Neural cell (in vitro differentiated cells): ENCODE results near the gene HNRNPUL1. TPM values are rescaled to one million over a fixed set of nuclear protein-coding genes. Genes with fewer than 3 reads are reported as not detected.

ENCODE experiments used
- H2AFZ ChIP-seq: fragments of 200-600, 300-800 bp; sonication (generic), shearing (Covaris generic); 2 replicates; pipeline ENCODE4 v1.6.0; 2014; ENCODE audit warnings: low read depth, mild to moderate bottlenecking, antibody characterized with exemption, low read length, moderate library complexity
- H3F3A ChIP-seq: fragments of 200-600 bp; shearing (Covaris generic); 2 replicates; pipeline ENCODE4 v1.6.1; 2016; ENCODE audit warnings: mild to moderate bottlenecking, moderate library complexity, mixed read lengths, antibody characterized with exemption, low read length; ENCODE audit not compliant: insufficient read depth, poor library complexity, severe bottlenecking
- H3K27ac ChIP-seq: fragments of 200-600, 300-800 bp; sonication (generic), shearing (Covaris generic); 2 replicates; pipeline ENCODE4 v1.5.1; 2014; ENCODE audit warnings: mild to moderate bottlenecking, low read length, moderate library complexity
- H3K27me3 ChIP-seq: fragments of 300-800, 200-600 bp; sonication (generic), shearing (Covaris generic); 2 replicates; pipeline ENCODE4 v1.6.0; 2014; ENCODE audit warnings: mild to moderate bottlenecking, low read depth, low read length, moderate library complexity; ENCODE audit not compliant: insufficient read depth
- H3K36me3 ChIP-seq: fragments of 300-800, 200-600 bp; sonication (generic), shearing (Covaris generic); 2 replicates; pipeline ENCODE4 v1.5.1; 2014; ENCODE audit warnings: mild to moderate bottlenecking, antibody characterized with exemption, low read length, moderate library complexity; ENCODE audit not compliant: insufficient read depth
- H3K4me2 ChIP-seq: fragments of 300-800, 200-600 bp; sonication (generic), shearing (Covaris generic); 2 replicates; pipeline ENCODE4 v1.6.0; 2014; ENCODE audit warnings: mild to moderate bottlenecking, low read length
- H3K4me3 ChIP-seq: fragments of 300-800, 200-600 bp; sonication (generic), shearing (Covaris generic); 2 replicates; pipeline ENCODE4 v1.5.1; 2014; ENCODE audit warnings: mild to moderate bottlenecking, low read length, moderate library complexity
- H3K79me2 ChIP-seq: fragments of 200-600 bp; shearing (Covaris generic); replicated peaks from 2 replicates; pipeline ENCODE4 v1.6.0; 2014; ENCODE audit warnings: mild to moderate bottlenecking, low read length, moderate library complexity; ENCODE audit not compliant: insufficient read depth
- H3K9ac ChIP-seq: fragments of 300-800, 200-600 bp; sonication (generic), shearing (Covaris generic); 2 replicates; pipeline ENCODE4 v1.6.1; 2016; ENCODE audit warnings: mild to moderate bottlenecking, low read length, mixed read lengths
- H3K9me2 ChIP-seq: fragments of 200-600 bp; shearing (Covaris generic); 2 replicates; pipeline ENCODE4 v1.6.1; 2016; ENCODE audit warnings: mild to moderate bottlenecking, low read length, mixed read lengths; ENCODE audit not compliant: insufficient read depth
- H3K9me3 ChIP-seq: fragments of 200-600, 300-800 bp; sonication (generic), shearing (Covaris generic); 2 replicates; pipeline ENCODE4 v1.6.1; 2016; ENCODE audit warnings: mild to moderate bottlenecking, mixed run types, low read length, moderate library complexity, mixed read lengths
- H4K20me1 ChIP-seq: fragments of 200-600 bp; shearing (Covaris generic); 2 replicates; pipeline ENCODE4 v1.6.1; 2016; ENCODE audit warnings: mild to moderate bottlenecking, mixed run types; ENCODE audit not compliant: insufficient read depth
- EP300 ChIP-seq: fragments of 450-650 bp; conservative IDR thresholded peaks from 2 replicates; pipeline ENCODE4 v1.6.1; 2014; ENCODE audit warnings: antibody characterized with exemption, mild to moderate bottlenecking, moderate library complexity; ENCODE audit not compliant: poor library complexity, severe bottlenecking
- EZH2 ChIP-seq: fragments of 200-600, 300-800 bp; shearing (Covaris generic), sonication (generic); IDR thresholded peaks from 2 replicates; pipeline ENCODE4 v1.6.1; 2014; ENCODE audit warnings: antibody characterized with exemption, low read length, borderline replicate concordance, mild to moderate bottlenecking; ENCODE audit not compliant: insufficient read depth, poor library complexity, severe bottlenecking
- MXI1 ChIP-seq: fragments of 450-650 bp; conservative IDR thresholded peaks from 2 replicates; pipeline ENCODE4 v1.6.1; 2014; ENCODE audit warnings: antibody characterized with exemption, mild to moderate bottlenecking; ENCODE audit not compliant: poor library complexity, severe bottlenecking
- POLR2AphosphoS5 ChIP-seq: IDR thresholded peaks from 2 replicates; pipeline ENCODE4 v1.6.1; 2012
- RAD21 ChIP-seq: fragments of 450-650 bp; conservative IDR thresholded peaks from 2 replicates; pipeline ENCODE4 v1.6.1; 2014; ENCODE audit warnings: antibody characterized with exemption, mild to moderate bottlenecking, moderate library complexity
- SMC3 ChIP-seq: fragments of 450-650 bp; conservative IDR thresholded peaks from 2 replicates; pipeline ENCODE4 v1.6.1; 2014; ENCODE audit warnings: antibody characterized with exemption, mild to moderate bottlenecking, moderate library complexity; ENCODE audit not compliant: poor library complexity
- TAF1 ChIP-seq: IDR thresholded peaks from 2 replicates; pipeline ENCODE4 v1.6.1; 2012; ENCODE audit warnings: low read depth
- polyA plus RNA-seq: library from polyadenylated mRNA; depleted of rRNA; stranded (reverse); fragments of >200 nt; gene quantifications from 2 replicates; pipeline ENCODE4 v1.2.3, GENCODE V29; 2014
- TF ChIP-seq, protein P1 (sequence below): IDR thresholded peaks from 2 replicates; pipeline ENCODE4 v1.6.1; 2012; ENCODE audit warnings: borderline replicate concordance
- TF ChIP-seq, protein P2 (sequence below): fragments of 450-650 bp; IDR thresholded peaks from 2 replicates; pipeline ENCODE4 v1.5.1; 2014; ENCODE audit warnings: antibody characterized with exemption, mild to moderate bottlenecking, moderate library complexity; ENCODE audit not compliant: poor library complexity, severe bottlenecking

The HNRNPUL1 gene
- polyA plus RNA-seq, 1 donor from 2014 or later, result 34.6 TPM

- no peak overlapping the region for H3K4me3 ChIP-seq
- H3K9me3 ChIP-seq, result no peaks in the 10 kb centered on the region
- H3K9ac ChIP-seq, result no peak overlapping the region
- H3K9me2 ChIP-seq, result no peaks in the 10 kb centered on the region
- peaks cover 6% of the 10 kb centered on the region for H3K36me3 ChIP-seq
- no peak overlapping the region for H2AFZ ChIP-seq
- no peak overlapping the region for H3K4me2 ChIP-seq
- no peak overlapping the region for H3K27ac ChIP-seq
- no peak for TF ChIP-seq TAF1
- TF ChIP-seq, protein P1, sequence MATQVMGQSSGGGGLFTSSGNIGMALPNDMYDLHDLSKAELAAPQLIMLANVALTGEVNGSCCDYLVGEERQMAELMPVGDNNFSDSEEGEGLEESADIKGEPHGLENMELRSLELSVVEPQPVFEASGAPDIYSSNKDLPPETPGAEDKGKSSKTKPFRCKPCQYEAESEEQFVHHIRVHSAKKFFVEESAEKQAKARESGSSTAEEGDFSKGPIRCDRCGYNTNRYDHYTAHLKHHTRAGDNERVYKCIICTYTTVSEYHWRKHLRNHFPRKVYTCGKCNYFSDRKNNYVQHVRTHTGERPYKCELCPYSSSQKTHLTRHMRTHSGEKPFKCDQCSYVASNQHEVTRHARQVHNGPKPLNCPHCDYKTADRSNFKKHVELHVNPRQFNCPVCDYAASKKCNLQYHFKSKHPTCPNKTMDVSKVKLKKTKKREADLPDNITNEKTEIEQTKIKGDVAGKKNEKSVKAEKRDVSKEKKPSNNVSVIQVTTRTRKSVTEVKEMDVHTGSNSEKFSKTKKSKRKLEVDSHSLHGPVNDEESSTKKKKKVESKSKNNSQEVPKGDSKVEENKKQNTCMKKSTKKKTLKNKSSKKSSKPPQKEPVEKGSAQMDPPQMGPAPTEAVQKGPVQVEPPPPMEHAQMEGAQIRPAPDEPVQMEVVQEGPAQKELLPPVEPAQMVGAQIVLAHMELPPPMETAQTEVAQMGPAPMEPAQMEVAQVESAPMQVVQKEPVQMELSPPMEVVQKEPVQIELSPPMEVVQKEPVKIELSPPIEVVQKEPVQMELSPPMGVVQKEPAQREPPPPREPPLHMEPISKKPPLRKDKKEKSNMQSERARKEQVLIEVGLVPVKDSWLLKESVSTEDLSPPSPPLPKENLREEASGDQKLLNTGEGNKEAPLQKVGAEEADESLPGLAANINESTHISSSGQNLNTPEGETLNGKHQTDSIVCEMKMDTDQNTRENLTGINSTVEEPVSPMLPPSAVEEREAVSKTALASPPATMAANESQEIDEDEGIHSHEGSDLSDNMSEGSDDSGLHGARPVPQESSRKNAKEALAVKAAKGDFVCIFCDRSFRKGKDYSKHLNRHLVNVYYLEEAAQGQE, result no peak
- TF ChIP-seq RAD21, result no peak
- TF ChIP-seq EP300, result no peak
- TF ChIP-seq SMC3, result no peak
- no peak for TF ChIP-seq POLR2AphosphoS5
- TF ChIP-seq, protein P2, sequence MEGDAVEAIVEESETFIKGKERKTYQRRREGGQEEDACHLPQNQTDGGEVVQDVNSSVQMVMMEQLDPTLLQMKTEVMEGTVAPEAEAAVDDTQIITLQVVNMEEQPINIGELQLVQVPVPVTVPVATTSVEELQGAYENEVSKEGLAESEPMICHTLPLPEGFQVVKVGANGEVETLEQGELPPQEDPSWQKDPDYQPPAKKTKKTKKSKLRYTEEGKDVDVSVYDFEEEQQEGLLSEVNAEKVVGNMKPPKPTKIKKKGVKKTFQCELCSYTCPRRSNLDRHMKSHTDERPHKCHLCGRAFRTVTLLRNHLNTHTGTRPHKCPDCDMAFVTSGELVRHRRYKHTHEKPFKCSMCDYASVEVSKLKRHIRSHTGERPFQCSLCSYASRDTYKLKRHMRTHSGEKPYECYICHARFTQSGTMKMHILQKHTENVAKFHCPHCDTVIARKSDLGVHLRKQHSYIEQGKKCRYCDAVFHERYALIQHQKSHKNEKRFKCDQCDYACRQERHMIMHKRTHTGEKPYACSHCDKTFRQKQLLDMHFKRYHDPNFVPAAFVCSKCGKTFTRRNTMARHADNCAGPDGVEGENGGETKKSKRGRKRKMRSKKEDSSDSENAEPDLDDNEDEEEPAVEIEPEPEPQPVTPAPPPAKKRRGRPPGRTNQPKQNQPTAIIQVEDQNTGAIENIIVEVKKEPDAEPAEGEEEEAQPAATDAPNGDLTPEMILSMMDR, result no peak
- no peak for TF ChIP-seq MXI1
- no peak for TF ChIP-seq EZH2
- H3F3A ChIP-seq, result no peaks in the 10 kb centered on the region
- no peaks in the 10 kb centered on the region for H4K20me1 ChIP-seq
- no peaks in the 10 kb centered on the region for H3K79me2 ChIP-seq
- H3K27me3 ChIP-seq, result no peaks in the 10 kb centered on the region
Measured at GRCh38 chr19:41320185-41320518, 56.0 kb downstream of the HNRNPUL1 start.

- no peaks in the 10 kb centered on the region for H3F3A ChIP-seq
- no peak overlapping the region for H2AFZ ChIP-seq
- TF ChIP-seq SMC3, result no peak
- TF ChIP-seq MXI1, result no peak
- no peak for TF ChIP-seq EP300
- no peak for TF ChIP-seq TAF1
- no peak for TF ChIP-seq RAD21
- TF ChIP-seq, protein P1, result no peak
- TF ChIP-seq, protein P2, result no peak
- H4K20me1 ChIP-seq, result no peaks in the 10 kb centered on the region
- no peak overlapping the region for H3K4me2 ChIP-seq
- no peak overlapping the region for H3K9ac ChIP-seq
- no peaks in the 10 kb centered on the region for H3K27me3 ChIP-seq
- H3K36me3 ChIP-seq, result peaks cover 6% of the 10 kb centered on the region
- H3K27ac ChIP-seq, result no peak overlapping the region
- H3K9me3 ChIP-seq, result no peaks in the 10 kb centered on the region
- H3K4me3 ChIP-seq, result no peak overlapping the region
- H3K9me2 ChIP-seq, result no peaks in the 10 kb centered on the region
- H3K79me2 ChIP-seq, result no peaks in the 10 kb centered on the region
Measured at GRCh38 chr19:41320568-41320967, 56.4 kb downstream of the HNRNPUL1 start.
